Stimulated activated CD4-positive, alpha-beta T cell treated with anti-CD3 and anti-CD28 coated beads, Interleukin-1b, Interleukin-23, amount 100 ng/mL, for 1 hour (primary cell): ENCODE results near the gene PLEKHA1.

Source experiments
- DNase-seq, 2 donors: peaks; one replicate each; pipeline ENCODE4 v3.0.0-alpha.2; 2020; ENCODE audit warnings: low read depth in 2 of 2

Gene PLEKHA1

DNA sequence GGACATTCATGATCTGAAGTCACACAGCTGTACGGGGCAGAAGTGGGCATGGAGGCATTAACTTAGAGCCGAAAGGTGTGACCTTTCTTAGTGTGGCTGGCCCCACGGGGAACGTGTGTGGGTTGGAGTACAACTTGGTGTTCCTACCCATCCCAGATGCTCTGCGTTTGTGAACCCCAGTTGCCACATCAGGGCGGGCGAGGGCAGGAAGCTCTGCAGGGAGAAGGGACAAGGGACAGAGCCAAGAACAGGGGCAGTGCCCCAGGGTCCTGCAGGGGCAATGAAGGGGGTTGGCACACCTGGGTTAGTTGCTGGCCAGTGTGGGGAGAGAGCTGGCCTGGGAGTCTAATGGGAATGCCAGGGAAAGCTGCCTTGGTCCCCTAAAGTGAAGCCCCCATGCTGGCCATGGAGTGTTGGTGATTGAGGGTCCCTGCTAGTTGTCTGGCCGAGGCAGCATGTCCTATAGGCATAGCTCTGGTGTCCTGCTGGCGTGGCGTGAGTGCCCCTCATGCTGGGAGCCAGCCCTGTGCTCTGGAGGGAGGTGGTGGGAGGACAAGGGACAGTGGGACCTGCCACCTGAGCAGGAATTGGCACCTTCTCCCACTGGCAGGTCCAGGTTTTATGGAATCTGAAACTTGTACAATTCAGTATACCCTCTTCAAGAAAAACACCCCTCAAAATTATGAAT is 105.8 kb downstream of the PLEKHA1 start:
- no peak for DNase-seq

GRCh38 chr10:122481296-122482056 is 107.0 kb downstream of the PLEKHA1 start:
- DNase-seq: no peak
